Ascending aorta (tissue), 2 donors: ENCODE results near the gene GAPT. TPM values are rescaled to one million over a fixed set of nuclear protein-coding genes. Genes with fewer than 3 reads are reported as not detected.

Experiments
- DNase-seq, 2 donors: peaks; one replicate each; pipeline ENCODE4 v3.0.0-alpha.2; 2019; ENCODE audit warnings: low spot score in 2 of 2
- H3K27ac ChIP-seq, 2 donors: fragments of 200-600 bp; sonication (generic); one replicate each; pipeline ENCODE4 v1.5.1; 2016 to 2017; ENCODE audit warnings: mild to moderate bottlenecking in 1 of 2
- H3K27me3 ChIP-seq: fragments of 200-600 bp; sonication (generic); one replicate; pipeline ENCODE4 v1.5.1; 2017
- H3K36me3 ChIP-seq, 2 donors: fragments of 200-600 bp; sonication (generic); one replicate each; pipeline ENCODE4 v1.5.1; 2016
- H3K4me1 ChIP-seq, 2 donors: fragments of 200-600 bp; sonication (generic); one replicate each; pipeline ENCODE4 v1.5.1; 2016 to 2017; ENCODE audit warnings: mild to moderate bottlenecking in 1 of 2
- H3K4me3 ChIP-seq, 2 donors: fragments of 200-600 bp; sonication (generic); one replicate each; pipeline ENCODE4 v1.5.1; 2016 to 2017; ENCODE audit warnings: mild to moderate bottlenecking in 1 of 2
- H3K9me3 ChIP-seq, 2 donors: fragments of 200-600 bp; sonication (generic); one replicate each; pipeline ENCODE4 v1.5.1; 2016
- intact Hi-C: fragments of 100-400 bp; cut with DNase I; formaldehyde crosslinking; loops from one replicate; pipeline ENCODE4 v1.15.1; 2023
- total RNA-seq: library from RNA; depleted of rRNA; stranded (reverse); fragments of >200 nt; gene quantifications from one replicate; pipeline ENCODE4 v1.1.0, GENCODE V29; 2016
- TF ChIP-seq, protein P1 (sequence below), 3 experiments: fragments of 200-600 bp in 2 of 3; fragments of 450-650 bp in 1 of 3; sonication (generic) in 2 of 3; IDR thresholded peaks; one replicate each; pipeline ENCODE4 v1.5.1; 2016 to 2019; ENCODE audit warnings: antibody characterized with exemption in 3 of 3, mild to moderate bottlenecking in 1 of 3, moderate library complexity in 1 of 3

The GAPT gene
- total RNA-seq, 1 donor from 2014 or later = not detected

DNA sequence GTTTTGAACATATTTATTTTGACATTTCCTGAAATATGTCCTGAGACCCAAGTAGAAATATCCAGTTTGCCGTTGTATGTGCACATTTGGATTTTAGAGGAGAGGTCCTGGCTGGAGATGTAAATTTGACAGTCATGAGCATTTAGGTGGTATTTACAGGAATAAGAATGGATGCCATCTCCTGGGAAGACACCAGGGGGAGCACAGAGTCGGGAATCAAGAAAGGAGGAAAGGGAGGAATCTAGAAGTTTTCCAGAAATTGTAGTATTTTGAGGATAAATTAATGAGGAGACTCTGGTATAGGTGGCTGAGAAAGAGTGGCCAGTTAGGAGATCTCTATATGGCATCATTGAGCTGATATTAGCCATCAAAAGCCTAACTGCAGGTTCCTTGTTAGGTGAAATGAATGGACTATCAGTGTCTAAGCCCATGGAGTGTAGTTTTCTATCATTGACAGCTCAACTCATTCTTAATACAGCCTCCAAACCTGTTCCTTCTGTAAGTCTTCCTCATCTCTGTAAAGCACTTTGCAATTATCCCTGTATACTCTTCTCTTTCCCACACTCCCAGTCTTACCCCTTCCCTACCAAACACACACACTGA is 7.2 kb downstream of the GAPT start:
- TF ChIP-seq, protein P1, sequence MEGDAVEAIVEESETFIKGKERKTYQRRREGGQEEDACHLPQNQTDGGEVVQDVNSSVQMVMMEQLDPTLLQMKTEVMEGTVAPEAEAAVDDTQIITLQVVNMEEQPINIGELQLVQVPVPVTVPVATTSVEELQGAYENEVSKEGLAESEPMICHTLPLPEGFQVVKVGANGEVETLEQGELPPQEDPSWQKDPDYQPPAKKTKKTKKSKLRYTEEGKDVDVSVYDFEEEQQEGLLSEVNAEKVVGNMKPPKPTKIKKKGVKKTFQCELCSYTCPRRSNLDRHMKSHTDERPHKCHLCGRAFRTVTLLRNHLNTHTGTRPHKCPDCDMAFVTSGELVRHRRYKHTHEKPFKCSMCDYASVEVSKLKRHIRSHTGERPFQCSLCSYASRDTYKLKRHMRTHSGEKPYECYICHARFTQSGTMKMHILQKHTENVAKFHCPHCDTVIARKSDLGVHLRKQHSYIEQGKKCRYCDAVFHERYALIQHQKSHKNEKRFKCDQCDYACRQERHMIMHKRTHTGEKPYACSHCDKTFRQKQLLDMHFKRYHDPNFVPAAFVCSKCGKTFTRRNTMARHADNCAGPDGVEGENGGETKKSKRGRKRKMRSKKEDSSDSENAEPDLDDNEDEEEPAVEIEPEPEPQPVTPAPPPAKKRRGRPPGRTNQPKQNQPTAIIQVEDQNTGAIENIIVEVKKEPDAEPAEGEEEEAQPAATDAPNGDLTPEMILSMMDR (IDR thresholded peaks at IDR 0.05) = peak; percentile 35 to 61 (median 38)
- no peak overlapping the region for H3K27ac ChIP-seq
- H3K9me3 ChIP-seq = no peaks in the 10 kb centered on the region
- DNase-seq = no peak
- H3K4me1 ChIP-seq = no peaks in the 10 kb centered on the region
- H3K36me3 ChIP-seq = no peaks in the 10 kb centered on the region
- no peak overlapping the region for H3K4me3 ChIP-seq
- intact Hi-C loops = no loop called here
- H3K27me3 ChIP-seq = no peaks in the 10 kb centered on the region

DNA sequence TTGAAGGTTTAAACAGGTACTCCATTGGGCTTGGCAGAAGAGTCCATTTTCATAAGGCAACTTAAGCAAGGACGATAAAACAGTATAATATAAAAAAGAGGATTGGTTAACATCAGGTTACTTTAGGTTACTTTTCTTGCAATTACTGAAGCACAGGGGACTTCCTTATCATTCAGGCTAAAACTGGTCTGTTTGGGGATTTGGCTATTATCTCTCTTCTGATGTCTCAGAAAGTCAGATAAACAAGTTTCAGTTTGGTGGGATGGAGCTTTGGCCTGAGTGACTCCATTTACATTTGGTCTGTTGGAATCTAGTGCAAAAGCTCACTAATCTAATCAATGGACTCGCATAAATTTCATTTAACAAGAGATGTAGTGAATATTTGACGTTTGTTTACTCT is 8.0 kb downstream of the GAPT start:
- Histone ChIP-seq H3K27ac (no peak overlapping the region), H3K4me1 (no peaks in the 10 kb centered on the region), H3K9me3 (no peaks in the 10 kb centered on the region), H3K27me3 (no peaks in the 10 kb centered on the region), H3K4me3 (no peak overlapping the region), H3K36me3 (no peaks in the 10 kb centered on the region)
- no peak for DNase-seq
- intact Hi-C loops = no loop called here
- TF ChIP-seq, protein P1 (IDR thresholded peaks at IDR 0.05) = no peak

DNA sequence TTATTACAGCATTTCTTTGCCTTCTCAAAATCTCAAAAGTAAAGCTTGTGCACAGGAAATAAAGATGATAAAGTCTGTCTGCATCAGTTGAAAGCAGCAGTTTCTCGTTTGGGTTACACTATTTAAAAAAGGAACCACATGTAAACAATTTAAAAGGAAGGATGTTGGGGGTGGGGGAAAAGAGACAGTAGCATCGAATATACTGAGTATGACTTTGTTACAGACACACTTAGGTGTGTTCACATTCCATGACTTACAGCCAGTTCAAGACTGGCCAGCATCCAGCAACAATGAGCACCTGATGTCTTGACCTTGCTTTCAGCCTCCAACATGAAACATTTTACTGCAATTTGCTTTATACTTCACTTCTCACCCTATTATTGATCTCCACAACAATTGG is 8.7 kb downstream of the GAPT start:
- Histone ChIP-seq H3K27me3 (no peaks in the 10 kb centered on the region), H3K9me3 (no peaks in the 10 kb centered on the region), H3K36me3 (no peaks in the 10 kb centered on the region), H3K4me3 (no peak overlapping the region), H3K27ac (no peak overlapping the region), H3K4me1 (no peaks in the 10 kb centered on the region)
- intact Hi-C loops = no loop called here
- TF ChIP-seq, protein P1 (IDR thresholded peaks at IDR 0.05) = no peak
- DNase-seq = no peak

DNA sequence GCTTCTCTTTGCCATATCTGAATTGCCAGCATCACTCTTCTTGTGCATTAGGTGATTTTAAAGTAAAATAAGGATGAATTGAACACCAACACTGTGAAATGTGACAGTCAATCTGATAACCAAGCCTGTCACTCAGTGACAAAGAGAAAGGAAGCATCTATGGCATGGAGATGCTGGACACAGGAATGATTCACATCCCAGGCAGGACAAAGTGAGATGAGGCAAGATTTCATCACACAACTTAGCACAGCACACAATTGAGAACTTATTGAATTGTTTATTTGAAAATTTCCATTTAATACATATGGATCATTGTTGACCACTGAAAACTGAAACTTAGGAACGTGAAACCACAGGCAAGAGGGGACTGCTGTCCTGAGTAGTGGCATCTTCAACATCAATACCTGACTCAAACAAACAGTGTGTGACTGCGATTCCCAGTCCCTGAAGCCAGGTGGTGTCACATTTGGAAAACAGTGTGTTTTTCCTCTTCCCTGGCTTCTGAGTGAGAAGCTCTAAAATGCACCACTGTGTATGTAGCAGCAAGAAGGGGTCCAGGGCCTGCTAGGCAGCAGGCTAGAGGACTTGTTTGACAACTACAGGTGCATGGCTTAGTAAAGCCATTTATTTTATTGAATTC is 10.7 kb downstream of the GAPT start:
- Histone ChIP-seq H3K4me3 (no peak overlapping the region), H3K27me3 (no peaks in the 10 kb centered on the region), H3K36me3 (no peaks in the 10 kb centered on the region), H3K27ac (no peak overlapping the region), H3K9me3 (no peaks in the 10 kb centered on the region), H3K4me1 (no peaks in the 10 kb centered on the region)
- intact Hi-C loops = no loop called here
- TF ChIP-seq, protein P1 (IDR thresholded peaks at IDR 0.05) = no peak
- DNase-seq = no peak

DNA sequence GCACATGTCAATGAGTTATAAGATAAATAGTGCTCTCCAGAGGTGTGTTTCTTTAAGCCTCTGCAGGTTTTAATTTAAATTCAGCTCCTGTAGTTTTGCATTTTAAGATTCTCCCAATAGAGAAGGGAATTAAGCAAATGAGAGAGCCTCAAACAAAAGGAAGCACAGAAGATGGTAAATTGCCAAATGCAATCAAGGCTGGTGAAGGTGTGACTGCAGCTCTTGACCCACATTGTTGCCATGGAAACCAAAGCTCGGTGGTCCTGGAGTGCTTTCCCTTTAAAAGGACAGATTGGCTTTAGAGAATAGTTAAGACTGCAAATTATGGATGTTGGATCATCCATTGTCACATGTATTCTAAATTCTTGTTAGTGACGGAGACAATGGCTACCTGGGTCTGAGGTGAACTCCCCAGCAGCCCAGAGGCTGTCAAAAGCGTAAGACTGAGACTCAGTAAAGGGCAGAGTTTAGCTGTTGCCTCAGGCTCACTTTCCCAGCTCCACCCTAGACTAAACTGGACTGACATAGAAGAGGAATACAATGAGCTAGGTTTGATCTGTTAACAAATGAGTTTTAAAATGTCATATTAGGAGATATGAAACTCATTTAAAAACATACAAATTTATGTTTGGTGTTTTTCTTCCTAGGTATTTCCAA is 12.3 kb downstream of the GAPT start:
- TF ChIP-seq, protein P1 (IDR thresholded peaks at IDR 0.05) = no peak
- Histone ChIP-seq H3K9me3 (no peaks in the 10 kb centered on the region), H3K27me3 (no peaks in the 10 kb centered on the region), H3K27ac (no peak overlapping the region), H3K36me3 (no peaks in the 10 kb centered on the region), H3K4me1 (no peaks in the 10 kb centered on the region), H3K4me3 (no peak overlapping the region)
- no peak for DNase-seq
- intact Hi-C loops = no loop called here
